ENCODE results near the gene NT5DC2. TPM values are rescaled to one million over a fixed set of nuclear protein-coding genes. Genes with fewer than 3 reads are reported as not detected.
"Not testable (repeated sequence)": the region's sequence is repeated elsewhere in the genome, so short reads cannot be mapped to it uniquely, and the experiment has no call there.

The NT5DC2 gene
- total and polyA plus RNA-seq, 3 donors from 2014 or later: 92.4 to 147 (median 137) TPM

DNA sequence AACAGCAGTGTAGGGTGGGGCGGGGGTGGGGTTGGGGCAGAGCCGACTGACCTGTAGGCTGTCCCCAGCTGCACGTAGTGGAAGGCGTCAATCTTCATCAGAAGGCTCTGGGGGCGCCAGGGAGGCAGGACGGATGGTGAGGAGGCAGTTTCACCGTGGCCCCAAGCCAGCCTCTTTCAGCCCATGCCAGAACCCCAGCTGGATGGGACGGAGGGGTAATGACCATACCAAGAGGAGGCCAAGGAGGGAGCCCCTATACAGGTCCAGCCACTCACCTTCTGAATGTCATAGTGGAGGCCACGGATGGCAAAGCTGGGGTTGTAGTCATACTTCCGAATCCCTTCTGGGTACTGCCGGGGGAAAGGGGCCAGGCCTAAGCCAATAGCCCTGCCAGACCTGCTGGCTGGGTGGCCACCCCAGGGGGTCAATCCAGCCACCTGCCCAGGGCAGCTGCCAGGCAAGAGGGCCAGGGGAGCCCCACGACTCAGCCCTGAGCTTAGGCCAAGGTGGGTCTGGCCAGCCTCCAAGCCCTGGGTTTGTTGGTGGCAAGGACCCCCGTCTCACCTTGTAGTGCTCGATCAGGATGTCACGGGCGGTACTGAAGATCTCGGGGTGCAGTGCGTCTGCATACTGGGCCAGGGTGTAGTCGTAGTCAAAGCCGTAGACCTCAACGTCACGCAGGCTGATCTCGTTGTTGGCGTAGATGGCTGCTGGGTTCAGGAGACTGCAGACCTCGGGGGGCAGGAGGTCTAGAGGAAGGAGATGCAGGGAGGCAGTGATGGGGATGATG is 4.9 kb downstream of the NT5DC2 start:
- peak overlapping the region; percentile 28 to 86 for H3K27ac ChIP-seq
- no peak for DNase-seq

DNA sequence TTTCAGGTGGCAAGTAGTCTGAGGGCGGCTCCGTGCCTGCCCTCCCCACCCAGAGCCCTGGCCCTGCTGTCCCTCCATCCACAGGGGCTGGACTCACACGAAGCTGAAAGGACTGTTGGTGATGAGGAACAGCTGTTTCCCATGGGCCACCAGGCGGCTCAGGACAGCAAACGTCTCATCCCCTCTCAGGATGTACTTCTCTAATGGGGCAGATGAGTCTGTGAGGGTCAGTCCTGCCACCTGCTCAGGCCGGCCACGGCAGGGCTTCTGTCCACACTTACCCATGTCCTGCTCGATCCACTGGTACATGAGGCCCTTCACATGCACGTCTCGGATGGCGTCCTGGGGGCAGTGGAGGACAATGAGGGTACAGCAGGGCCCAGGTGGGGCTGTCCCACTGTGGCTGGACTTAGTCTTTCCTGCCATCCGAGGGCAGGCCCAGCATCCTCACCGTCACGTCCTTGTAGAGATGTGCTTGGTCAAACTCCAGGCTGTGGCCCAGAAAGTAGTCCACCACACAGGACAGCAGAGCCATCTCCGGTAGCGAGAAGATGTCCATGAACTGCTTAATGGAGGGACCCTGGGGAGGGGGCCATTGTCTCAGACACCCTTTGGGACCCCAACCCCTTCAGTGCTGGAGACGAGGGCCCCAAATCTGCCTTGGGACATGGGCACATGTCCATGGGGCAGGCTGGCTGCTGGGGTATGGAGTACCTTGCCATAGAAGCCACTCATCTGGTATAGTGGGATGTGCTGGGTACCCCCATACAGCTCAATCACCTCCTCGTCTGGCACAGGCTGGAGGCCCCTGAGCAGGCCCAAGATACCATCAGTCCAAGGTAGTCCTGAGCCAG is 5.7 kb downstream of the NT5DC2 start:
- H3K9me3 ChIP-seq: no peaks in the 10 kb centered on the region
- H3K27ac ChIP-seq: peak overlapping the region; percentile 28 to 86
- H3K4me3 ChIP-seq: no peak overlapping the region
- DNase-seq: no peak
- TF ChIP-seq, protein P1, sequence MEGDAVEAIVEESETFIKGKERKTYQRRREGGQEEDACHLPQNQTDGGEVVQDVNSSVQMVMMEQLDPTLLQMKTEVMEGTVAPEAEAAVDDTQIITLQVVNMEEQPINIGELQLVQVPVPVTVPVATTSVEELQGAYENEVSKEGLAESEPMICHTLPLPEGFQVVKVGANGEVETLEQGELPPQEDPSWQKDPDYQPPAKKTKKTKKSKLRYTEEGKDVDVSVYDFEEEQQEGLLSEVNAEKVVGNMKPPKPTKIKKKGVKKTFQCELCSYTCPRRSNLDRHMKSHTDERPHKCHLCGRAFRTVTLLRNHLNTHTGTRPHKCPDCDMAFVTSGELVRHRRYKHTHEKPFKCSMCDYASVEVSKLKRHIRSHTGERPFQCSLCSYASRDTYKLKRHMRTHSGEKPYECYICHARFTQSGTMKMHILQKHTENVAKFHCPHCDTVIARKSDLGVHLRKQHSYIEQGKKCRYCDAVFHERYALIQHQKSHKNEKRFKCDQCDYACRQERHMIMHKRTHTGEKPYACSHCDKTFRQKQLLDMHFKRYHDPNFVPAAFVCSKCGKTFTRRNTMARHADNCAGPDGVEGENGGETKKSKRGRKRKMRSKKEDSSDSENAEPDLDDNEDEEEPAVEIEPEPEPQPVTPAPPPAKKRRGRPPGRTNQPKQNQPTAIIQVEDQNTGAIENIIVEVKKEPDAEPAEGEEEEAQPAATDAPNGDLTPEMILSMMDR (IDR thresholded peaks at IDR 0.05): no peak
- intact Hi-C loops (cut with DNase I; ENCODE audit: low total_unique reads): no loop called here
- no peaks in the 10 kb centered on the region for H3K27me3 ChIP-seq
- H3K4me1 ChIP-seq: peaks cover 54% of the 10 kb centered on the region
- no peaks in the 10 kb centered on the region for H3K36me3 ChIP-seq (ENCODE audit: low read depth, missing control alignments)
- WGBS, 2 donors: 75 to 82% methylated on average over 10 to 18 of the region's 18 CpGs

More for the DNA sequence above, 4.9 kb downstream of the NT5DC2 start:
- TF ChIP-seq POLR2A (IDR thresholded peaks at IDR 0.05): no peak
- TF ChIP-seq, protein P1 (IDR thresholded peaks at IDR 0.05): no peak
- Histone ChIP-seq H3K4me3 (no peak overlapping the region), H3K4me1 (peaks cover 54% of the 10 kb centered on the region), H3K9me3 (no peaks in the 10 kb centered on the region), H3K36me3 (ENCODE audit: low read depth, missing control alignments) (no peaks in the 10 kb centered on the region), H3K27me3 (no peaks in the 10 kb centered on the region)
- intact Hi-C loops (cut with DNase I; ENCODE audit: low total_unique reads): no loop called here
- WGBS, 2 donors: 91 to 98% methylated on average over 6 to 25 of the region's 25 CpGs

DNA sequence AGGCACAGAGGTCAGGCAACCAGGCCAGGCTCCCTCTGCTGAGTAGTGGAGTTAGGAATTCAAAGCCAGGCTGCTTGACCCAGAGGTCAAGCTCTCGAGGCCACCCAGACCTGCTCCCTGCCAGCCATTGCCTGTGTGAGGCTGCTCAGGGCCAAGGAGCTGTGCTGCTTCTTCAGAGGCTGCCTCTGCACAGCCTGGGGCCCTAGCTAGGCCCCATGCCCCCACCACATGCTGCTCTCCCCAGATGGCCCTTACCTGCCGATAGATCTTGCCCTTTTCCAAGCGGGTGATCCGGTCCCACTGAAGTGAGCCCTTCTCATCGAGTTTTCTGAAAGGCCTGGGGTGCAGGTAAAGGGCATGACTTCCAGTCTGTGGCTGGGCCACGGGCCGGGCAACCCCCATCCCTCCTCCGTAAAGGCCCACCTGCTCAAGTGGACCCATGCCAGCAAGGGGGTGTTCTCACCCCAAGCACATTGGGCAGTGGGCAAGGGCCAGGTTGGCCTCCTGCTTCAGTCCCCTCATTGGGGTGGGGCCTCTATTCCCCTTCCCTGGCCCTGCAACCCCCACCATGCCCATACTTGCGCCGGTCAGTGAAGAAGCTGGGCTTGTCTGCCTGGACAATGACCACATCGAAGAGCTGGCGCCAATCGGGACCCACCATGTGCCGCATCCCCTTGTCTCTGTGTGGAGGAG is 6.5 kb downstream of the NT5DC2 start:
- no peak for TF ChIP-seq POLR2A (IDR thresholded peaks at IDR 0.05)
- TF ChIP-seq, protein P1 (IDR thresholded peaks at IDR 0.05): no peak
- H3K9me3 ChIP-seq: no peaks in the 10 kb centered on the region
- H3K4me3 ChIP-seq: no peak overlapping the region
- no peaks in the 10 kb centered on the region for H3K27me3 ChIP-seq
- WGBS, 2 donors: 81 to 100% methylated on average over 1 to 14 of the region's 14 CpGs
- peak overlapping the region in 1 of 2 donors; percentile 36 for H3K27ac ChIP-seq
- intact Hi-C loops (cut with DNase I; ENCODE audit: low total_unique reads): no loop called here
- no peaks in the 10 kb centered on the region for H3K36me3 ChIP-seq (ENCODE audit: low read depth, missing control alignments)
- H3K4me1 ChIP-seq: peaks cover 49% of the 10 kb centered on the region
- DNase-seq: no peak

DNA sequence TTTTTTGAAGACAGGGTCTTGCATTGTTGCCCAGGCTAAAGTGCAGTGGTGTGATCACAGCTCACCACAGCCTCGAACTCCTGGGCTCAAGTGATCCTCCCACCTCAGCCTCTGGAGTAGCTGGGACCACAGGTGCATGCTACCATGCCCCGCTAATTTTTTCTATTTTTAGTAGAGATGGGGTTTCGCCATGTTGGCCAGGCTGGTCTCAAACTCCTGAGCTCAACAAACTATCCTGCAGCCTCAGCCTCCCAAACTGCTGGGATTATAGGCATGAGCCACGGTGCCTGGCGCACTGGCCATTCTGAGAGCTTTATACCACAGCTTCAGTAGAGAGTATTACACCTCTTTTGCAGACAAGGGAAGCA is 7.0 kb downstream of the NT5DC2 start:
- H3K36me3 ChIP-seq (ENCODE audit: low read depth, missing control alignments); H3K9me3 ChIP-seq; H3K27me3 ChIP-seq; intact Hi-C loops (cut with DNase I; ENCODE audit: low total_unique reads); DNase-seq; H3K4me3 ChIP-seq: not testable (repeated sequence)
- Histone ChIP-seq H3K27ac (peak overlapping the region in 1 of 2 donors; percentile 36), H3K4me1 (peaks cover 44% of the 10 kb centered on the region)
- WGBS, 2 donors: 84 to 94% methylated on average over 4 to 5 of the region's 5 CpGs

All from testis (tissue), 3 donors.